OCI-LY1 (cell line): ENCODE measurements around the gene EBF4.

Experiments used
- EZH2 ChIP-seq: fragments of 200-600 bp; sonication (generic), shearing (Covaris generic); IDR thresholded peaks from 2 replicates; pipeline ENCODE4 v1.8.0; 2017; ENCODE audit warnings: borderline replicate concordance, mixed run types, mild to moderate bottlenecking, antibody characterized with exemption, low read length, moderate library complexity, mixed read lengths
- TF ChIP-seq, protein P1 (sequence below): fragments of 200-600 bp; sonication (generic), shearing (Covaris generic); IDR thresholded peaks from 2 replicates; pipeline ENCODE4 v1.5.1; 2017; ENCODE audit warnings: mild to moderate bottlenecking, antibody characterized with exemption, low read length, moderate library complexity, mixed read lengths

DNA sequence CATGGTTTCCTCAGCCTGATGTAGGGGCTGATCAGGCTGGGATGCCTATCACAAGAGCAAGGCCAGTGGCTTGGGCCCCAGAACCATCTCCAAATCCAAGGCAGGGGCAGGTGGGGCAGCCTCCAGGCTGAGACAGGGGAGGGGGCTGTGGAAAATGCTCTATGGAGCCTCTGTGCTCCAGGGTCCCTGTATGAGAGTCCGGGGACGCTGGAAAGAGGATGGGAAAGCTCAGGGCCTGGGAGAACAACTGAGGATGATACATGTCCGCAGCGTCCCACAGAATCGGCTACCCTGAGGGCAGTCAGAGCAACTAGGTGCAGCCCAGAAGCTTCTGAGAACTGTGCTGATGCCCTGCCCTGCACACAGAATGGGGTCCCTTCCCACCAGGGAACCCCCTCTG lies 64.4 kb downstream of the EBF4 start:
- TF ChIP-seq EZH2: no peak
- TF ChIP-seq, protein P1, sequence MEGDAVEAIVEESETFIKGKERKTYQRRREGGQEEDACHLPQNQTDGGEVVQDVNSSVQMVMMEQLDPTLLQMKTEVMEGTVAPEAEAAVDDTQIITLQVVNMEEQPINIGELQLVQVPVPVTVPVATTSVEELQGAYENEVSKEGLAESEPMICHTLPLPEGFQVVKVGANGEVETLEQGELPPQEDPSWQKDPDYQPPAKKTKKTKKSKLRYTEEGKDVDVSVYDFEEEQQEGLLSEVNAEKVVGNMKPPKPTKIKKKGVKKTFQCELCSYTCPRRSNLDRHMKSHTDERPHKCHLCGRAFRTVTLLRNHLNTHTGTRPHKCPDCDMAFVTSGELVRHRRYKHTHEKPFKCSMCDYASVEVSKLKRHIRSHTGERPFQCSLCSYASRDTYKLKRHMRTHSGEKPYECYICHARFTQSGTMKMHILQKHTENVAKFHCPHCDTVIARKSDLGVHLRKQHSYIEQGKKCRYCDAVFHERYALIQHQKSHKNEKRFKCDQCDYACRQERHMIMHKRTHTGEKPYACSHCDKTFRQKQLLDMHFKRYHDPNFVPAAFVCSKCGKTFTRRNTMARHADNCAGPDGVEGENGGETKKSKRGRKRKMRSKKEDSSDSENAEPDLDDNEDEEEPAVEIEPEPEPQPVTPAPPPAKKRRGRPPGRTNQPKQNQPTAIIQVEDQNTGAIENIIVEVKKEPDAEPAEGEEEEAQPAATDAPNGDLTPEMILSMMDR: no peak
